HUES48 (cell line): Measurements from ENCODE around the gene KLHL8.

Source experiments
- H3K27ac ChIP-seq: one replicate; pipeline ENCODE4 v1.7.0; 2013; ENCODE audit warnings: low read depth, low read length, inconsistent platforms
- H3K27me3 ChIP-seq: 2 replicates; pipeline ENCODE4 v1.6.1; 2013; ENCODE audit warnings: mild to moderate bottlenecking, low read length; ENCODE audit not compliant: control insufficient read depth, insufficient read depth
- H3K36me3 ChIP-seq: 2 replicates; pipeline ENCODE4 v1.6.1; 2013; ENCODE audit warnings: low read length; ENCODE audit not compliant: control insufficient read depth, insufficient read depth
- H3K4me1 ChIP-seq: 2 replicates; pipeline ENCODE4 v1.6.1; 2013; ENCODE audit warnings: mild to moderate bottlenecking, low read length; ENCODE audit not compliant: control insufficient read depth, insufficient read depth
- H3K4me3 ChIP-seq: 2 replicates; pipeline ENCODE4 v1.5.1; 2013; ENCODE audit warnings: mild to moderate bottlenecking, low read depth, low read length
- H3K9ac ChIP-seq: 2 replicates; pipeline ENCODE4 v1.6.1; 2013; ENCODE audit warnings: mild to moderate bottlenecking, low read depth, low read length, moderate library complexity
- H3K9me3 ChIP-seq: 2 replicates; pipeline ENCODE4 v1.6.1; 2013; ENCODE audit warnings: low read length; ENCODE audit not compliant: control insufficient read depth, insufficient read depth

The KLHL8 gene

GRCh38 chr4:87209182-87209581 is 11.2 kb downstream of the KLHL8 start:
- H3K4me1 ChIP-seq: no peaks in the 10 kb centered on the region
- H3K36me3 ChIP-seq: no peaks in the 10 kb centered on the region
- H3K4me3 ChIP-seq: no peak overlapping the region
- H3K27ac ChIP-seq: no peak overlapping the region
- H3K9ac ChIP-seq: no peak overlapping the region
- no peaks in the 10 kb centered on the region for H3K27me3 ChIP-seq
- no peaks in the 10 kb centered on the region for H3K9me3 ChIP-seq

DNA sequence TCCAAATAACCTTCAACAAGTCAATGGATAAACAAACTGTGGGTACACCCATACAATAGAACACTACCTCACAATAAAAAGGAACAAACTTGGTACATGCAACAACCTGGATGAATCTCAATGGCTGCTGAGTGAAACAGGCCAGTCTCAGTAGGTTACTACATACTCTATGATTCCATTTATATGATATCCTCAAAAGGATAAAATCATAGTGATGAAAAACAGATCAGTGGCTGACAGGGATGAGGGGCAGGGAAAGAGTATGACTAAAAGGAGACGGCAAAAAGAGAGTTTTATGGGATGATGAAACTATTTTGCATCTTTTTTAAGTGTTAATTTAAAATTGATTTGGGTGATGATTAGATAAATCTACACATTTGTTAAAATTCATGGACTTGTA is 15.9 kb downstream of the KLHL8 start:
- Histone ChIP-seq H3K9ac (no peak overlapping the region), H3K9me3 (no peaks in the 10 kb centered on the region), H3K27ac (no peak overlapping the region), H3K36me3 (no peaks in the 10 kb centered on the region), H3K27me3 (no peaks in the 10 kb centered on the region), H3K4me3 (no peak overlapping the region), H3K4me1 (no peaks in the 10 kb centered on the region)

- H3K27me3 ChIP-seq: no peaks in the 10 kb centered on the region
- no peaks in the 10 kb centered on the region for H3K36me3 ChIP-seq
- H3K4me1 ChIP-seq: peaks cover 8% of the 10 kb centered on the region
- H3K4me3 ChIP-seq: no peak overlapping the region
- H3K9ac ChIP-seq: no peak overlapping the region
- H3K9me3 ChIP-seq: no peaks in the 10 kb centered on the region
- no peak overlapping the region for H3K27ac ChIP-seq
Measured at GRCh38 chr4:87196927-87197326, 23.5 kb downstream of the KLHL8 start.

GRCh38 chr4:87196146-87196545 is 24.3 kb downstream of the KLHL8 start:
- no peak overlapping the region for H3K27ac ChIP-seq
- no peaks in the 10 kb centered on the region for H3K9me3 ChIP-seq
- H3K4me3 ChIP-seq: no peak overlapping the region
- no peaks in the 10 kb centered on the region for H3K36me3 ChIP-seq
- H3K4me1 ChIP-seq: peaks cover 8% of the 10 kb centered on the region
- H3K27me3 ChIP-seq: no peaks in the 10 kb centered on the region
- no peak overlapping the region for H3K9ac ChIP-seq

GRCh38 chr4:87193958-87194675 is 26.3 kb downstream of the KLHL8 start:
- H3K9ac ChIP-seq: no peak overlapping the region
- no peaks in the 10 kb centered on the region for H3K36me3 ChIP-seq
- H3K4me1 ChIP-seq: peaks cover 8% of the 10 kb centered on the region
- no peaks in the 10 kb centered on the region for H3K9me3 ChIP-seq
- no peak overlapping the region for H3K27ac ChIP-seq
- H3K27me3 ChIP-seq: no peaks in the 10 kb centered on the region
- H3K4me3 ChIP-seq: no peak overlapping the region

DNA sequence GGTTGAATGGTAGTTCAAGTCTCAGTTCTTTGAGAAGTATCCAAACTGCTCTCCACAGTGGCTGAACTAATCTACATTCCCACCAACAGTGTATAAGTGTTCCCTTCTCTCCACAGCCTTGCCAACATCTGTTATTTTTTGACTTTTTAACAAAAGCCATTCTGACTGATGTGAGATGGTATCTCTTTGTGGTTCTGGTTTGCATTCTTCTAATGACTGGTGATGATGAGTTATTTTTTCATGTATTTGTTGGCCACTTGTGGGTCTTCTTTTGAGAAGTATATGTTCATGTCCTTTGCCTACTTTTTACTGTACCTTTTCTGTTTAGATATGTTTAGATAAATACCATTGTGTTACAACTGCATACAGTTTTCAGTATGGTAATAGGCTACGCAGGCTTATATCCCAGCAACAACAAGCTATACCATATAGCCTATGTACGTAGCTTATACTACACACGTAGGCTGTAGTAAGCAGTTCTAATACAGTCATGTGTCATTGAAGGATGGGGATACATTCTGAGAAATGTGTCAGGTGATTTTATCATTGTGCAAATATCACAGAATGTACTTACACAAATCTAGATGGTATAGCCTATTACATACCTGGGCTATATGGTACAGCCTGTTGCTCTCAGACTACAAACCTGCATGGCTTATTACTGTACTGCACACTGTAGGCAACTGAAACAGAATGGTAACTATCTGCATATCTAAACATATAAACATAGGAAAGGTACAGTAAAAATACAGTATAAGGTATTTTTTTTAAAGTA is 28.1 kb downstream of the KLHL8 start:
- H3K4me1 ChIP-seq: peaks cover 8% of the 10 kb centered on the region
- H3K4me3 ChIP-seq: no peak overlapping the region
- no peak overlapping the region for H3K27ac ChIP-seq
- H3K27me3 ChIP-seq: no peaks in the 10 kb centered on the region
- no peaks in the 10 kb centered on the region for H3K36me3 ChIP-seq
- no peaks in the 10 kb centered on the region for H3K9me3 ChIP-seq
- no peak overlapping the region for H3K9ac ChIP-seq

GRCh38 chr4:87188932-87189331 is 31.5 kb downstream of the KLHL8 start:
- Histone ChIP-seq H3K27me3 (no peaks in the 10 kb centered on the region), H3K36me3 (no peaks in the 10 kb centered on the region), H3K4me1 (no peaks in the 10 kb centered on the region), H3K27ac (no peak overlapping the region), H3K9ac (no peak overlapping the region), H3K4me3 (no peak overlapping the region), H3K9me3 (no peaks in the 10 kb centered on the region)

GRCh38 chr4:87188048-87188447 is 32.4 kb downstream of the KLHL8 start:
- no peak overlapping the region for H3K27ac ChIP-seq
- no peak overlapping the region for H3K9ac ChIP-seq
- no peak overlapping the region for H3K4me3 ChIP-seq
- H3K27me3 ChIP-seq: no peaks in the 10 kb centered on the region
- no peaks in the 10 kb centered on the region for H3K36me3 ChIP-seq
- no peaks in the 10 kb centered on the region for H3K9me3 ChIP-seq
- no peaks in the 10 kb centered on the region for H3K4me1 ChIP-seq

DNA sequence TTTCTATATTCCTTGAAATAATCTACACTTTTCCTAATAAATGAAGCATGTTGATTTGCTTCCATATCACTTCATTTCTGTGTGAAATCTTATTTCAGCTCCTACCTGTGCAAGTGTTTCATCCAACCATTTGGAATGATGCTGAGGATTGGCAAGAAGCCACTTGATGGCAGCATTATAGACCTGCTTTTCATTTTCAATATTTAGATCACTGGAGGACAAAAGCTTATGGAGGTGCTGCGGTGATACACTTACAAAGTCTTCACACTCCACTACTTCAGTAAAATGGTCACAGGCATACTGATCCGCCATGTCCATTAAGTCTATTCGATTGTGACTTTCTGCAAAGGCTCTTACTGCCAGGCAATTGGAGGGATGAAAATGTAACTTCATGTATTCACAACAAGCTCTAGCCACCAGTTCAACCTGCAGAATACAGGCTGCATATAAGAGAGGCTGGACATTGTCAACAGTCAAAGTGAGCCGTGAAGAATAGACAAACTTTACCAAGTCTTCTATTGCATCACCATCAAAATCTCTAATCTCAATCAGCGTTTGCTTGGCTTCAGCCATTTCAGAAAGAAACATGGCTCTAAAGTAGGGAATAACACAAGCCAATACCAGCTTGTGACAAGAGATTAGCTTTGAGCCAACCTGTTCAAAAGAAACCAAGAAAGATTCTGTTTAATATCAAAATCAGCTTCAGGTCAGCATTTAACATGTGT is 35.1 kb downstream of the KLHL8 start:
- H3K27me3 ChIP-seq: no peaks in the 10 kb centered on the region
- no peaks in the 10 kb centered on the region for H3K36me3 ChIP-seq
- no peak overlapping the region for H3K9ac ChIP-seq
- no peak overlapping the region for H3K27ac ChIP-seq
- H3K4me1 ChIP-seq: no peaks in the 10 kb centered on the region
- H3K4me3 ChIP-seq: no peak overlapping the region
- H3K9me3 ChIP-seq: no peaks in the 10 kb centered on the region

- H3K9me3 ChIP-seq: no peaks in the 10 kb centered on the region
Measured at GRCh38 chr4:87180767-87181166, 39.7 kb downstream of the KLHL8 start.

GRCh38 chr4:87179751-87180150 is 40.7 kb downstream of the KLHL8 start:
- Histone ChIP-seq H3K9ac (no peak overlapping the region), H3K27ac (no peak overlapping the region), H3K36me3 (no peaks in the 10 kb centered on the region), H3K9me3 (no peaks in the 10 kb centered on the region), H3K4me1 (no peaks in the 10 kb centered on the region), H3K4me3 (no peak overlapping the region), H3K27me3 (no peaks in the 10 kb centered on the region)

More at GRCh38 chr4:87180767-87181166, 39.7 kb downstream of the KLHL8 start:
- H3K4me1 ChIP-seq: no peaks in the 10 kb centered on the region
- no peak overlapping the region for H3K4me3 ChIP-seq
- H3K36me3 ChIP-seq: no peaks in the 10 kb centered on the region
- H3K27ac ChIP-seq: no peak overlapping the region
- H3K27me3 ChIP-seq: no peaks in the 10 kb centered on the region
- no peak overlapping the region for H3K9ac ChIP-seq
